GM12878 (cell line): ENCODE data around the gene SP6. TPM values are rescaled to one million over a fixed set of nuclear protein-coding genes. Genes with fewer than 3 reads are reported as not detected.

Source experiments
- ATAC-seq: fragments of 200-7000 bp; cut with Tn5 transposase; 3 replicates; pipeline ENCODE4 v1.9.1; 2020; ENCODE audit warnings: mild to moderate bottlenecking, moderate library complexity
- BruUV-seq: library from RNA; stranded (reverse); fragments of 400-500 nt; replicated peaks from 2 replicates; lab custom pipeline; 2021; lab: Mats Ljungman, UMichigan
- CTCF ChIA-PET: fragments of 300-600 bp; sonication (Branson Sonifier 250); formaldehyde crosslinking; extraction: SDS; loops from one replicate; lab custom pipeline; 2021; ENCODE audit warnings: inconsistent platforms; lab: Yijun Ruan, JAX
- POLR2A ChIA-PET: fragments of 350-600 bp; formaldehyde crosslinking; extraction: SDS; loops from one replicate; lab custom pipeline; 2021; ENCODE audit warnings: inconsistent platforms; lab: Charles Lee
- RAD21 ChIA-PET: fragments of 300-600 bp; sonication (Branson Sonifier 250); formaldehyde crosslinking; loops from one replicate; lab custom pipeline; 2023; ENCODE audit warnings: antibody characterized with exemption; ENCODE audit not compliant: unreplicated experiment; lab: Charles Lee
- SMC1A ChIA-PET: fragments of 300-600 bp; sonication (Branson Sonifier 250); formaldehyde crosslinking; loops from one replicate; lab custom pipeline; 2023; ENCODE audit not compliant: unreplicated experiment, uncharacterized antibody; lab: Charles Lee
- DNase-seq: peaks from one replicate; pipeline ENCODE4 v3.0.0-alpha.2; 2011; ENCODE audit warnings: low read depth, low spot score
- FAIRE-seq: peaks from 3 replicates; lab custom pipeline; 2011; peaks lifted over from hg19 to GRCh38; lab: Jason Lieb, UNC
- H2AFZ ChIP-seq: 2 replicates; pipeline ENCODE4 v1.6.0; 2011; ENCODE audit warnings: low read depth, low read length, control low read depth; ENCODE audit not compliant: control insufficient read depth
- H3K27ac ChIP-seq: 2 replicates; pipeline ENCODE4 v1.5.1; 2011; ENCODE audit warnings: control low read depth; ENCODE audit not compliant: control insufficient read depth, insufficient read depth
- H3K27me3 ChIP-seq, 2 experiments: replicated peaks in 1 of 2; 2 replicates each; pipeline versions ENCODE4 v1.6.0 to v1.6.1; 2011; ENCODE audit warnings: low read length in 1 of 2; ENCODE audit not compliant: control insufficient read depth in 2 of 2, insufficient read depth in 2 of 2
- H3K36me3 ChIP-seq, 2 experiments: 2 replicates each; pipeline ENCODE4 v1.5.1; 2011; ENCODE audit warnings: low read length in 1 of 2; ENCODE audit not compliant: control insufficient read depth in 2 of 2, insufficient read depth in 2 of 2
- H3K4me1 ChIP-seq: 2 replicates; pipeline ENCODE4 v1.6.1; 2011; ENCODE audit warnings: mild to moderate bottlenecking, low read length, moderate library complexity, mixed read lengths; ENCODE audit not compliant: control insufficient read depth, insufficient read depth
- H3K4me2 ChIP-seq: 2 replicates; pipeline ENCODE4 v1.6.0; 2011; ENCODE audit warnings: control low read depth; ENCODE audit not compliant: control insufficient read depth, insufficient read depth
- H3K4me3 ChIP-seq: fragments of 200-600 bp; sonication (generic); 2 replicates; pipeline ENCODE4 v1.5.1; 2016
- H3K79me2 ChIP-seq: 2 replicates; pipeline ENCODE4 v1.6.0; 2011; ENCODE audit warnings: low read length; ENCODE audit not compliant: control insufficient read depth, insufficient read depth
- H3K9ac ChIP-seq: 2 replicates; pipeline ENCODE4 v1.8.0; 2011; ENCODE audit warnings: low read length, control low read depth, mixed read lengths; ENCODE audit not compliant: control insufficient read depth, insufficient read depth
- H3K9me3 ChIP-seq: replicated peaks from 3 replicates; pipeline ENCODE4 v1.5.1; 2011; ENCODE audit warnings: mild to moderate bottlenecking, low read length; ENCODE audit not compliant: control insufficient read depth, insufficient read depth
- H4K20me1 ChIP-seq: 2 replicates; pipeline ENCODE4 v1.6.0; 2011; ENCODE audit not compliant: control insufficient read depth, insufficient read depth
- HDAC2 ChIP-seq: fragments of 200-600 bp; sonication (generic); IDR thresholded peaks from 2 replicates; pipeline ENCODE4 v1.6.1; 2017
- HDGF ChIP-seq: fragments of 450-650 bp; IDR thresholded peaks from 2 replicates; pipeline ENCODE4 v1.6.1; 2016; ENCODE audit warnings: antibody characterized with exemption
- NR2C1 ChIP-seq: fragments of 450-650 bp; IDR thresholded peaks from 2 replicates; pipeline ENCODE4 v1.6.1; 2017; ENCODE audit warnings: antibody characterized with exemption, mild to moderate bottlenecking, moderate library complexity
- PAX5 ChIP-seq: IDR thresholded peaks from 2 replicates; pipeline ENCODE4 v1.6.1; 2011; ENCODE audit warnings: low read depth, low read length, borderline replicate concordance
- POLR2AphosphoS5 ChIP-seq: IDR thresholded peaks from 2 replicates; pipeline ENCODE4 v1.6.1; 2011; ENCODE audit warnings: mild to moderate bottlenecking, low read length, inconsistent platforms
- RAD51 ChIP-seq: fragments of 450-650 bp; IDR thresholded peaks from 2 replicates; pipeline ENCODE4 v1.6.1; 2016; ENCODE audit warnings: moderate library complexity, mild to moderate bottlenecking, inconsistent platforms
- SMC3 ChIP-seq: IDR thresholded peaks from 2 replicates; pipeline ENCODE4 v1.6.1; 2011; ENCODE audit warnings: low read length, improper control_type of control experiment, borderline replicate concordance
- SPI1 ChIP-seq: IDR thresholded peaks from 2 replicates; pipeline ENCODE4 v1.6.1; 2011; ENCODE audit warnings: low read depth, mild to moderate bottlenecking, low read length, moderate library complexity, borderline replicate concordance; ENCODE audit not compliant: insufficient read depth
- SRF ChIP-seq, 2 experiments: IDR thresholded peaks; 2 replicates each; pipeline ENCODE4 v1.6.1; 2011; ENCODE audit warnings: low read depth in 2 of 2, low read length in 2 of 2, mild to moderate bottlenecking in 1 of 2, moderate library complexity in 1 of 2
- ZBTB4 ChIP-seq: fragments of 450-650 bp; formaldehyde crosslinking; IDR thresholded peaks from 2 replicates; pipeline ENCODE4 v1.4.0; 2022; ENCODE audit warnings: mild to moderate bottlenecking, moderate library complexity
- ZBTB40 ChIP-seq: fragments of 450-650 bp; IDR thresholded peaks from 2 replicates; pipeline ENCODE4 v1.6.1; 2016; ENCODE audit warnings: mild to moderate bottlenecking, moderate library complexity, borderline replicate concordance
- ZNF207 ChIP-seq: fragments of 450-650 bp; IDR thresholded peaks from 2 replicates; pipeline ENCODE4 v1.6.1; 2014; ENCODE audit warnings: antibody characterized with exemption, mild to moderate bottlenecking, borderline replicate concordance
- WGBS: methylation state at CpG from one replicate; pipeline ENCODE4 v1.1.6; 2016; ENCODE audit warnings: low lambda C conversion rate; ENCODE audit not compliant: insufficient replicate concordance, insufficient coverage; ENCODE audit errors: missing lambda C conversion rate; 5-methylcytosine and 5-hydroxymethylcytosine counted together
- in situ Hi-C: fragments of 300-500 bp; cut with MboI; formaldehyde crosslinking; loops from 9 replicates; pipeline ENCODE4 v1.14.3; 2018; ENCODE audit warnings: mixed read lengths
- intact Hi-C: fragments of 100-400 bp; cut with micrococcal nuclease; formaldehyde crosslinking; loops from one replicate; pipeline ENCODE4 v1.14.2; 2022; ENCODE audit not compliant: unreplicated experiment
- polyA plus RNA-seq, 11 experiments: library from polyadenylated mRNA; depleted of rRNA in 4 of 11; unstranded in 6 of 11; stranded (reverse) in 5 of 11; fragments of >200 nt; fragmentation: Nextera tagmentation in 4 of 11; fragmentation: Illumina TruSeq in 1 of 11; extraction: Ambion mirVana in 4 of 11; extraction: Trizol in 1 of 11; gene quantifications; 1 replicate in 1 of 11; 2 replicates in 10 of 11; pipeline versions ENCODE4 v1.2.1 to v1.2.3, GENCODE V29; 2011 to 2016; ENCODE audit warnings: inconsistent platforms in 2 of 11, missing spikeins in 2 of 11, low read depth in 1 of 11
- total RNA-seq, 4 experiments: library from RNA; depleted of rRNA in 3 of 4; stranded (reverse); fragments of >200 nt in 3 of 4; fragmentation: Illumina TruSeq in 1 of 4; extraction: Trizol in 1 of 4; gene quantifications; 2 replicates each; pipeline versions ENCODE4 v1.2.1 to v1.2.3, GENCODE V29; 2013 to 2021

Gene SP6
- total and polyA plus RNA-seq, 10 of the 15 experiments (the other 5 are each of a cell fraction or from before 2014, with no cell fraction given) = 0.05 to 0.15 (median 0.06) TPM; not detected in 7

GRCh38 chr17:47803751-47804150 is 47.2 kb downstream of the SP6 start:
- no peak for FAIRE-seq
- no peak for DNase-seq
- no peaks in the 10 kb centered on the region for H3K79me2 ChIP-seq
- no peak overlapping the region for H3K4me2 ChIP-seq
- no peaks in the 10 kb centered on the region for H3K27me3 ChIP-seq
- no peaks in the 10 kb centered on the region for H4K20me1 ChIP-seq
- POLR2A ChIA-PET = no interaction called here
- H3K4me1 ChIP-seq = no peaks in the 10 kb centered on the region
- no peak for ATAC-seq
- 48% methylated on average over 6 of the region's 6 CpGs for WGBS
- no TSS peak for BruUV-seq
- no peak overlapping the region for H3K4me3 ChIP-seq
- H3K27ac ChIP-seq = no peak overlapping the region
- H3K36me3 ChIP-seq = peaks cover 0 to 1% of the 10 kb centered on the region in 2 experiments; a peak in 3 of 4 replicates
- no peak overlapping the region for H3K9ac ChIP-seq
- in situ Hi-C loops = loop anchor here (10.0 kb wide), 1 partner anchor 109 kb away; the partner anchor contains the start of gene TBKBP1
- TF ChIP-seq SRF (IDR thresholded peaks at IDR 0.05; ENCODE audit: low read depth in 2 of 2, low read length in 2 of 2) (no peak), NR2C1 (no peak), HDGF (no peak), ZBTB40 (no peak), POLR2AphosphoS5 (no peak), HDAC2 (no peak), SMC3 (no peak), ZBTB4 (CRISPR knock-in tag) (no peak), ZNF207 (no peak), SPI1 (no peak), RAD51 (no peak), PAX5 (no peak)
- TF ChIP-seq, all 136 proteins: peak for 0
- intact Hi-C loops = loop anchor here (2.0 kb wide), 2 partner anchors 27 to 139 kb away; no protein-coding TSS in a partner anchor
- ChIA-PET CTCF (no interaction called here), RAD21 (no interaction called here), SMC1A (no interaction called here)
- Histone ChIP-seq H2AFZ (no peak overlapping the region), H3K9me3 (no peaks in the 10 kb centered on the region)
